Fibroblast of the conjunctiva (primary cell): ENCODE measurements around the gene AIP.
"Not testable (repeated sequence)": the region's sequence is repeated elsewhere in the genome, so short reads cannot be mapped to it uniquely, and the experiment has no call there.

Experiments
- DNase-seq: peaks from one replicate; pipeline ENCODE4 v3.0.0-alpha.2; 2010; ENCODE audit warnings: low read depth

Gene AIP

DNA sequence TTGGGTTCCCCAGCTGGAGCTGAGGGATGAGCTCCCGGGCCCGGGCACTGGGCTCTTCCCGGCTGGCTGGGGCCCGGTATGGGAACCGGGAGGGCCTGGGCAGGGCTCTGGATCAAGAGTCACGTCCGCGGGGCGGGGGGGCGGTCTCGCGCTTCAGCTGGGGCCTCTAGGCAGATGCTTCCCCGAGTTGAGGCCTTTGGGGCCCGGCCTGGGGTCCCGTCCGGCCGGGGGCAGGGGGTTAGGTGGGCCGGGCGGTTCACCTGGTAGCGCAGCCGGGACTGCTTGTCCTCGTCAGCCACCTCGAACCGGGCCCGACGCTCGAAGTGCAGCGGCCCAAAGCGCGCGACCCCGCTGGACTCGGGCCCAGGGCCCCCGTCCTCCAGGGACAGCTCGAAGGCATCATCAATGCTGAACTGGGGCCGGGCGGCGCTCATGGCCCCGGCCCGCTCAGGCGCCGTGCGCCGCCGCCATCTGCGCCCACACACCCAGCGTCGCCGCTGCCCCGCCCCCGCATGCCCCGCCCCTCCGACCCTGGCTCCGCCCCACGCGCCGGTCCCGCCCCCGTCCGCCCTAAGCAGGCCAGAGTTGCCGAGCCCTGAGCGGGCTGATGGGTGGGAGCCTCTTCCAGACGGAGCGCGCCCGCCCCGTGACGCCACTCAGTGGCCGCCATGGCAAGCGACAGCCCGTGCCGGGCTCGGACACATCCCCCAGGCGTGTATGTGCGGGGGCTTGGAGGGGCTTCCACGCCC lies 13.9 kb upstream of the AIP start, which contains the start of gene TMEM134:
TMEM134 (minus strand) TSS at position 493 of the 749 bp plus-strand sequence; CDS start at position 434, 59 bp downstream.
- DNase-seq: peak; percentile 89

DNA sequence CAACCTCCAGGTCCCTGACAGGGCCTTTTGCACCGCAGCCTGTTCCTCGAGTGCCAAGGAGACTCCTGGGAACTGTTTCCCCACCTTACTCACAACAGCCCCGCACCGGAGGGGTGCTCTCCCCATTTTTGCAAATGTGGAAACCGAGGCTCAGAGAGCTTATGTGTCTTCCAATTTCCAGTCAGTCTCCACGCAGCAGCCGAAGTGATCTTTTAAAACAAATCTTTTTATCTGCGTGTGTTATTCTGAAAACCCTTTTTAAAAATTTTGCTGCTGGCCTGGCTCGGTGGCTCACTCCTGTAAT lies 13.4 kb upstream of the AIP start:
- DNase-seq: no peak

GRCh38 chr11:67470337-67471002 lies 12.4 kb upstream of the AIP start:
- DNase-seq: no peak

DNA sequence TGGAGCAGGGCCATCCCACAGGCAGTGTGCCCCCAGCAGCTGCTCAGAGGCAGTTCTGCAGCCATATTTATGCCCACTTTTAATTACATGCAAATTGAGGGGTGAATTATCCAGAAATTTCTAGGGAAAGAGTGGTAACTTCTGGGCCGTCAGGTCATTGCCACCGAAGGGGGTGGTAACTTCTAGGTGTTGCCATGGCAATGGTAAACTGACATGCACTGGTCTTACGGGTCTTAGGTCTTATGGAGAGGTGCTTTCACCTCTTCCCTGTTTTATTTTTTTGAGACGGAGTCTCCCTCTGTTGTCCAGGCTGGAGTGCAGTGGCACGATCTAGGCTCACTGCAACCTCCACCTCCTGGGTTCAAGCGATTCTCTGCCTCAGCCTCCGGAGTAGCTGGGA lies 9.9 kb upstream of the AIP start:
- no peak for DNase-seq

DNA sequence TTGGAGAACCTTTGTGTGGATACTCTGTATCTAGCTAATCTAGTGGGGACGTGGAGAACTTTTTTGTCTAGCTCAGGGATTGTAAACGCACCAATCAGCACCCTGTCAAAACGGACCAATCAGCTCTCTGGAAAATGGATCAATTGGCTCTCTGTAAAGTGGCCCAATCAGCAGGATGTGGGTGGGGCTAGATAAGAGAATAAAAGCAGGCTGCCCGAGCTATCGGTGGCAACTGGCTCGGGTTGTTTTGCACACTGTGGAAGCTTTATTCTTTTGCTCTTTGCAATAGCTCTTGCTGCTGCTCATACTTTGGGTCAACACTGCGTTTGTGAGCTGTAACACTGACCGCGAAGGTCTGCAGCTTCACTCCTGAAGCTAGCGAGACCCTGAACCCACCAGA lies 6.1 kb upstream of the AIP start:
- not testable (repeated sequence) for DNase-seq

GRCh38 chr11:67477344-67478050 lies 5.3 kb upstream of the AIP start:
- DNase-seq: not testable (repeated sequence)

DNA sequence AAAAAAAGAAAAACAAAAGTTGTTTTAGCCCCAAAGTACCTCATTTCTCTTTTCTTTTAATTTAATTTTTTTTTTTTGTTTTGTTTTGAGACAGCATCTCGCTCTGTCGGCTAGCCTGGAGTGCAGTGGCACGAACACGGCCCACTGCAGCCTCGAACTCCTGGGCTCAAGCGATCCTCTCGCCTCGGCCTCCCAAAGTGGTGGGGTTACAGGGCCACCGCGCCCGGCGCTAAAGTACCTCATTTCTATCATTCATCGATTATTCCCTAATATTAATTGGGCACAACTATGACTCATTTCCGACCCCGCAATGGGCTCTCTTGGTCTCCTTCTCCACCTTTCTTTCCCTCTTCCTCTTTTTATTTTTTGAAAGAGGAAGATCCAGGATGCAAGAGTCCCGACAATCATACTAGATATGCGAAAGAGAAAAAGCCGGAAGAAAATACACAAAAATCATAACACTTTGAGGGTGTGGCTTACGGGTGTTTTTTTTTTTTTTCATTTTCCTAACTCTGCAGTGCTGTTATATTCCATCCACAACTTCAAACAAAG lies 475 bp upstream of the AIP start:
- DNase-seq: no peak

GRCh38 chr11:67483831-67484665 lies 1.2 kb downstream of the AIP start:
- no peak for DNase-seq

DNA sequence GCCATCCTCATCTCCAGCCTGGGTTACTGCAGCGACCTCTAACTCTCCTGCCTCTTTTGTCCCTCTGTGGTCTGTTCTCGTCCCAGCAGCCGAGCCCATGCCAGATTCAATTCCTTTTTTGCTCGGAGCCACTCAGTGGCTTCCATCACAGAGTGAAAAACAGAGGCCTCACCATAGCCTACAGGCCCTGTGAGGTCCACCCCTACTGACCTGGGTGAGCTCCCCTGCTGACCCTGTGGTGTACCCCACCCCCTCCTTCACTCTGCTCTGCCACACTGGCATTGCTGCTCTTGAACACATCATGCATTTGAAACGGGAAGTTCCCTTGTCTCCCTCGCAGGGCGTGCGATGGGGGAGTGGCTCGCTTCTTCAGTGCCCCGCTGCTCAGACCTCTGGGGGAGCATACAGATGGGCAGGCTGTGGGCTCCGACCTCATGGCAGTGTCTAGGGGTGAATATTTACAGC lies 2.1 kb downstream of the AIP start:
- no peak for DNase-seq

- not testable (repeated sequence) for DNase-seq
Observed at GRCh38 chr11:67485873-67486361, 3.1 kb downstream of the AIP start.

DNA sequence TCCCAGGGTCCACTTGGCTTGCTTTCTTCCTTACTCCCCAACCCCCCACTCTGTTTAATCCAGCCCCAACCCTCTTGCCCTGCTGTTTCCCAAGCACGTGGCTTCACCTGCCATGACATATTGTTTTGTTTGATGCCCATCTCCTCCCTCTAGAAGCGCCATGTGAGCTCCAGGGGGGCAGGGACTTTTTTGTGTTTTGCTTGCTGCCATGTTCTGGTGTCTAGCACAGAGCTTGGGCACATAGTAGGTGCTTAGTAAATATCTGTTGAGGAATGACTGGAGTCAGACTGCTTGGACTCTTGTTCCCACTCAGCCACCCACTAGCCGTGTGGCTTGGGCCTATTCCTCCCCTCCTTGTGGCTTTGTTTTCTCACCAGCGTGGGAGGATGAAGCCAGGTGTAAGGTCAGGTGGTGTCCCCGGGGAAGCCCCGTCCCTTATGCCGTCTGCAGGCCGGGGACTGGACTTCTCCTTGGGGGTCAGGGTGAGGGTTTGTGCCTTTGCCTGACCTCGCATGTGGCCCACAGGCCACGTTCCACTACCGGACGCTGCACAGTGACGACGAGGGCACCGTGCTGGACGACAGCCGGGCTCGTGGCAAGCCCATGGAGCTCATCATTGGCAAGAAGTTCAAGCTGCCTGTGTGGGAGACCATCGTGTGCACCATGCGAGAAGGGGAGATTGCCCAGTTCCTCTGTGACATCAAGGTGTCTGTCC lies 3.8 kb downstream of the AIP start:
- DNase-seq: no peak

- no peak for DNase-seq
Observed at GRCh38 chr11:67489203-67489884, 6.5 kb downstream of the AIP start.

GRCh38 chr11:67489885-67490726 lies 7.3 kb downstream of the AIP start:
- no peak for DNase-seq

DNA sequence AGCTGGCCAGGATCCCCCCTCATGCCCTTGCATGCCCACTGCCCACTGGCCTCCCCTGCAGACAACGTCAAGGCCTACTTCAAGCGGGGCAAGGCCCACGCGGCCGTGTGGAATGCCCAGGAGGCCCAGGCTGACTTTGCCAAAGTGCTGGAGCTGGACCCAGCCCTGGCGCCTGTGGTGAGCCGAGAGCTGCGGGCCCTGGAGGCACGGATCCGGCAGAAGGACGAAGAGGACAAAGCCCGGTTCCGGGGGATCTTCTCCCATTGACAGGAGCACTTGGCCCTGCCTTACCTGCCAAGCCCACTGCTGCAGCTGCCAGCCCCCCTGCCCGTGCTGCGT lies 7.9 kb downstream of the AIP start:
- no peak for DNase-seq

DNA sequence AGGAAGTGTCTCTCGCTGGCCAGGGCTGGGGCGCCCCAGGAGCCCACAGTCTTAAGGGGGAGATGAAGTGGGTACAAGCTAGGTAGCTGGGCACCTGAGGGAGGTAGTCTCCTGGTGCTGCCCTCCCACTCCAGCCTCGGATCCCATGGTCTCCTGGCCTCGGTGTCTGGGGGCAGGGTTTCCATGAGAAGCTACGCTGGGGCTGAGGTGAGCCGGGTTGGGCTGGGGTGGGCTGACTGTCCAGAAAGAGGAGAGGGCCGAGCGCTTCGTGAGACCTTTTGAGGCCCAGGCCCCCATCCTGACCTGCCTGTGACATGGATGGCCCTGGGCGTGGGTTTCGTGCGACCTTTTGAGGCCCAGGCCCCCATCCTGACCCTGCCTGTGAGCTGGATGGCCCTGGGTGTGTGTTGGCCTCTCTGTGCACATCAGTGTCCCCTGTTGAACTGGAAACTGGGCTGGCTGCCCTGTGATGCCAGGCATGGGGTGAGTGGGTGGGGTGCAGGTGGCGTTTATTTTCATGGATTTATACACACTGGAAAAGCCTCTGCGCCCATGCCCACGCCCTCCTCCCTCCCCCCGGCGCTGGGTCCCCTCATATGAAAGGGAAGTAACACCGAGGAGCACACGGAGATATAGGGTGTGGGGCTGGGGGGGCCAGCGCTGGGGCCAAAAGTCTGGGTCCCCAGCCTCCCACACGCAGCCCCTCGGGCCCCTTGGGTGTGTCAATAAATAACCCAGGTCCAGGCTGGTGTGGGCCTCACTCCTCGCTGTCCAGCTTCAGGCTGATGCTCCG lies 8.6 kb downstream of the AIP start:
- no peak for DNase-seq

- no peak for DNase-seq
Observed at GRCh38 chr11:67492069-67492727, 9.4 kb downstream of the AIP start.

DNA sequence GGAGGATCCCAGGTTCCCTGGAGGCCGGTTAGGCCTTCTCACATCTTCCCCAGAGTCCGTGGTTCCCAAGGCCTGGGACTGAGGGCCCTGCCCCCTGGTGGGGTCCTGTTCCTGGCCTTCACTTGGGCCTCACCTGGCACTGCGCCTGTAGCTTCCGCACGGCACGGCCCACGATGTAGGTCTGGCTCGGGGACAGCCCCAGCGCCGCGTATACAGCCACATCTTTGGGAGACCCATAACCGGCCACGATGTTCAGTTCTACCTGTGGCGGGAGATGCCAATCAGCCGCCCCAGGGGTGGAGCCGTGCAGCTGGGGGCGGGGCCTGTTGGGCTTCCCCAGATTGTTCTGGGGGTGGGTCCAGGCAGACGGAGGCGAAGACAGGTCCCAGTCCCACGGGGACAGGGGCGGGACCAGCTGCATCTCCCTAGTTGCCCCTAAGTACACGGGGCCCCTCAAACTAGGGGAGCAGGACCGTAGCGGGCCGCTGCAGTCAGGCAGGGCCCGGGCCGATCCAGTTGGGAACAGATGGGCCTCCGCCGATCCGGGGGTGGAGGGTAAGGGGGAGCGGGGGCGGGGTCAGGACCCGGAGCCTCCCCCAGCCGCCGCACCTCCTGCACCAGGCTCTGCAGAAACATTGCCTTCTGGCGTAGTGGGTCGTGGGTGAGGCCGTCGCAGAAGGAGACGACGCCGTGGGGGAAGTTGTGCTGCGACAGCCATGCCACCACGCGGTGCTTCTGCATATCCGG lies 10.1 kb downstream of the AIP start:
- no peak for DNase-seq
